Osteoblast (primary cell): ENCODE measurements around the gene CNDP2. TPM values are rescaled to one million over a fixed set of nuclear protein-coding genes. Genes with fewer than 3 reads are reported as not detected.

ENCODE experiments used
- DNase-seq: peaks from one replicate; pipeline ENCODE4 v3.0.0; 2011; ENCODE audit warnings: low spot score, mixed read lengths; ENCODE audit not compliant: insufficient read length; ENCODE audit errors: missing footprints
- H2AFZ ChIP-seq: 2 replicates; pipeline ENCODE4 v1.6.0; 2011; ENCODE audit warnings: mild to moderate bottlenecking, low read length
- H3K27ac ChIP-seq: 2 replicates; pipeline ENCODE4 v1.5.1; 2011; ENCODE audit warnings: mild to moderate bottlenecking, low read depth, low read length, moderate library complexity
- H3K27me3 ChIP-seq: 2 replicates; pipeline ENCODE4 v1.6.0; 2012; ENCODE audit warnings: mild to moderate bottlenecking, control low read depth, inconsistent platforms, low read length, moderate library complexity; ENCODE audit not compliant: insufficient read depth
- H3K36me3 ChIP-seq: 2 replicates; pipeline ENCODE4 v1.5.1; 2011; ENCODE audit warnings: mild to moderate bottlenecking, low read length, control low read depth, moderate library complexity; ENCODE audit not compliant: insufficient read depth
- H3K4me1 ChIP-seq: 2 replicates; pipeline ENCODE4 v1.5.1; 2011; ENCODE audit warnings: mild to moderate bottlenecking, low read length, control low read depth, moderate library complexity; ENCODE audit not compliant: insufficient read depth
- H3K4me2 ChIP-seq: 2 replicates; pipeline ENCODE4 v1.6.0; 2011; ENCODE audit warnings: mild to moderate bottlenecking, low read length; ENCODE audit not compliant: insufficient read depth
- H3K4me3 ChIP-seq: fragments of 200-600 bp; sonication (generic); 3 replicates; pipeline ENCODE4 v1.5.1; 2012; ENCODE audit warnings: mild to moderate bottlenecking, low read length, inconsistent platforms; ENCODE audit not compliant: insufficient read depth
- H3K79me2 ChIP-seq: 2 replicates; pipeline ENCODE4 v1.6.0; 2012; ENCODE audit warnings: mild to moderate bottlenecking, low read length, control low read depth, inconsistent platforms; ENCODE audit not compliant: insufficient read depth
- H3K9me3 ChIP-seq: 2 replicates; pipeline ENCODE4 v1.5.1; 2011; ENCODE audit warnings: low read depth, low read length, control low read depth
- H4K20me1 ChIP-seq: 2 replicates; pipeline ENCODE4 v1.6.0; 2012; ENCODE audit warnings: mild to moderate bottlenecking, low read length, control low read depth; ENCODE audit not compliant: insufficient read depth
- total RNA-seq: library from RNA; depleted of rRNA; stranded (reverse); fragments of >200 nt; gene quantifications from 2 replicates; pipeline ENCODE4 v1.2.3, GENCODE V29; 2012
- TF ChIP-seq, protein P1 (sequence below): IDR thresholded peaks from 2 replicates; pipeline ENCODE4 v1.5.1; 2011; ENCODE audit warnings: mild to moderate bottlenecking, low read depth, low read length, moderate library complexity; ENCODE audit errors: extremely low read depth

Gene CNDP2
- total RNA-seq, 1 donor = 25.3 TPM

DNA sequence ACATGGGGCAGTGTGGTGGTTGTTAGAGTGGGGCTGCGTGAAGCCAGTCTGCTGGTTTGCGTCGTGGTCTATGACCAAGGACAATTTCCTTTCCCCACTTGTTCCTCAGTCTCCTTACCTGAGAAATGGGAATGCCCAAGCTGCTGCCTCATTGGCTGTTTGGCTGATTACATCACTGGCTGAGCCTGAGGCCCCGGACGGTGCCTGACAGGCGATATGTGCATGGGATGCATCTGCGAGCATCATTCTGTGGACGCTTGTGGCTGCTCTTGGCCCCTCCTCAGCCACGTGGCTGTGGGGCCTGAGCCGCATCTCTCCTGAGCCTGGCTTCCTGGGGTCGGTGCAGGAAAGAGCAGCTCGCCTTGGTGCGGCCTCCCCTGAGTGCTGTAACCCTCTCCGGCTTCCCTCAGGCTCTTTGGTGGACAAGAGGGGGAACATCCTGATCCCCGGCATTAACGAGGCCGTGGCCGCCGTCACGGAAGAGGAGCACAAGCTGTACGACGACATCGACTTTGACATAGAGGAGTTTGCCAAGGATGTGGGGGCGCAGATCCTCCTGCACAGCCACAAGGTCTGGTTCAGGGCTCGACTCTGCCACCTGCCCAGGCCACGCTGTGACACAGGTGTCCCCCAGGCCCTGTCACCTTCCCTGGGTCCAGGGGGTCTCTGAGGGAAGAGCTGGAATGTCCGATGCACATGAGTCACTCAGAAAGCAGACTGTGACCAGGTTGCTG is 17.2 kb downstream of the CNDP2 start:
- H3K36me3 ChIP-seq = peaks cover 40% of the 10 kb centered on the region
- H3K79me2 ChIP-seq = no peaks in the 10 kb centered on the region
- no peak overlapping the region for H3K27ac ChIP-seq
- H3K4me2 ChIP-seq = no peak overlapping the region
- no peak for DNase-seq
- H2AFZ ChIP-seq = no peak overlapping the region
- no peaks in the 10 kb centered on the region for H3K9me3 ChIP-seq
- H4K20me1 ChIP-seq = no peaks in the 10 kb centered on the region
- H3K27me3 ChIP-seq = no peaks in the 10 kb centered on the region
- H3K4me3 ChIP-seq = no peak overlapping the region
- no peaks in the 10 kb centered on the region for H3K4me1 ChIP-seq
- TF ChIP-seq, protein P1, sequence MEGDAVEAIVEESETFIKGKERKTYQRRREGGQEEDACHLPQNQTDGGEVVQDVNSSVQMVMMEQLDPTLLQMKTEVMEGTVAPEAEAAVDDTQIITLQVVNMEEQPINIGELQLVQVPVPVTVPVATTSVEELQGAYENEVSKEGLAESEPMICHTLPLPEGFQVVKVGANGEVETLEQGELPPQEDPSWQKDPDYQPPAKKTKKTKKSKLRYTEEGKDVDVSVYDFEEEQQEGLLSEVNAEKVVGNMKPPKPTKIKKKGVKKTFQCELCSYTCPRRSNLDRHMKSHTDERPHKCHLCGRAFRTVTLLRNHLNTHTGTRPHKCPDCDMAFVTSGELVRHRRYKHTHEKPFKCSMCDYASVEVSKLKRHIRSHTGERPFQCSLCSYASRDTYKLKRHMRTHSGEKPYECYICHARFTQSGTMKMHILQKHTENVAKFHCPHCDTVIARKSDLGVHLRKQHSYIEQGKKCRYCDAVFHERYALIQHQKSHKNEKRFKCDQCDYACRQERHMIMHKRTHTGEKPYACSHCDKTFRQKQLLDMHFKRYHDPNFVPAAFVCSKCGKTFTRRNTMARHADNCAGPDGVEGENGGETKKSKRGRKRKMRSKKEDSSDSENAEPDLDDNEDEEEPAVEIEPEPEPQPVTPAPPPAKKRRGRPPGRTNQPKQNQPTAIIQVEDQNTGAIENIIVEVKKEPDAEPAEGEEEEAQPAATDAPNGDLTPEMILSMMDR = no peak

DNA sequence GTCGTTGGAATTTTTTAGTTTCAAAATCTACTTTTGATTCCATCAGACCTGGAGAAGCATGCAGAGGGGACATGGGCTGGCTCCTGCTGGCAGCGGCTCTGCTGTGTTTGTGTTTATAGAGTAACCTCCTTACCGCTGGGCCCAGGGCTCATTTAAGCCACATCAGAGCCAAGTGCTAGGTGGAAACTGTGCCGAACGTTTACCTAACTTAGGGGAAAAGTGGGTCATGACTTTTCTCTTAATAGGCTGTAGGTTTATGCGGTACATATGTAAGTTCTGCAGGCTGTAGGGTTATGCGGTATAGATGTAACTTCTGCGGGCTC is 17.7 kb downstream of the CNDP2 start:
- no peak overlapping the region for H2AFZ ChIP-seq
- no peaks in the 10 kb centered on the region for H3K79me2 ChIP-seq
- no peak overlapping the region for H3K27ac ChIP-seq
- no peaks in the 10 kb centered on the region for H3K4me1 ChIP-seq
- H3K4me3 ChIP-seq = no peak overlapping the region
- peaks cover 38% of the 10 kb centered on the region for H3K36me3 ChIP-seq
- no peaks in the 10 kb centered on the region for H4K20me1 ChIP-seq
- no peak overlapping the region for H3K4me2 ChIP-seq
- no peaks in the 10 kb centered on the region for H3K9me3 ChIP-seq
- no peak for DNase-seq
- TF ChIP-seq, protein P1 = no peak
- H3K27me3 ChIP-seq = no peaks in the 10 kb centered on the region

DNA sequence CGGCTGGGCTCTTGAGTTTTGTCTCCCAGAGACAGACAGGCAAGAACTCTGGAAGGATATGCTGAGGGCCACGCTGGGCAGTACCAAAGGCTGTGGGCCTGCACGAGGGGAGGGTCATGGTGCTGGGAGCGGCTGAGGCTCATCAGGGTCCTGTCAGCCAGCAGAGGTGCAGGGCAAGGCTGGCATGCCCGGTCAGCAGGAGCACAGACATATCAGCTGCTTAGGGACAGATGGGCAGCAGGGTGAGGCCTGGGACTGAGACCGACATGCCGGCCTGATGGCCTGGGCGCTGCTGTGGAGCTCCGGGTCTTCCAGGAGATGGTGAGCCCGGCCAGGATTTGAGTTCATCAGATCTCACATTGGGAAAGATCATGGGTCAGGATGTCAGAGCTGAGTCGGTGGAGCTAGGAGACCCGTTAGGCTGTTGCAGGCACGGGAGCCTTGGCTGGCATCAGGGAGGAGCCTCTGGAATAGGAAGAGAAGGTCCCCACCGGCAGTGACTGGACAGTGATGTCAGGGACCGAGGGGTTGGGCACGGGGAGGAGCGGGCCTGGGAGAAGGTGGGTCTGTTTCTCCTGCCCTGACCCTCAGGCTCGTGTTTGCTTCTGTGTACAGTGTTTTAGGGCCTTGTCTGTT is 18.8 kb downstream of the CNDP2 start:
- H3K36me3 ChIP-seq = peaks cover 41% of the 10 kb centered on the region
- TF ChIP-seq, protein P1 = no peak
- no peaks in the 10 kb centered on the region for H3K4me1 ChIP-seq

DNA sequence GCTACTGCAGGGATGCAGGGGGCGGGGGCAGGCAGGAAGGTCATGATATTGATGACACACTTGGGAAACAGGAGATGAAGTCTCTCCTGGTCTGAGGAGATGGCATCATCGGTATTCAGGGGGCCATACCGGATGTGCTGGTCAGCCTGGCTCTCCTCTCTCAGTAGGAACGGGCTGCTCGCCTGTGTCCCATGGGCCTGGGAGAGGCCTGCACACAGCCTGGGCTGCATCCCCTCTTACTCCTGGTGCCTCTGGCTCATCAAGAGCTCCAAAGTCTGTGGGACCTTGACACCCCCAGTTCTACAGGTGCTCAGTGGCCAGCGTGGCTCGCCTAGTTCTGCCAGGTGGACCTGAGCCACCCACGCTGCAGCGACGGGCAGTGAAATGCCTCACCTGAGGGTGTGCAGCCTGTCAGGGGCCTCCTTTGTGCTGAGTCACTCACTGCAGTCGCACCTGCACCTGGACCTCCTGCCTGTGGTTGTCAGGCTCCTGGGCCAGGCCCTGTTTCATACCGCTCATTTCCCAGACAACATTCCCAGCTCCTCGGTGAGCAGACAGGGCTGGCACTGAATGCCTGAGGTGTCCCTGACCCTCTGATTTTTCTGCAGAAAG is 19.6 kb downstream of the CNDP2 start:
- no peak overlapping the region for H3K4me3 ChIP-seq
- no peak for DNase-seq
- H3K9me3 ChIP-seq = no peaks in the 10 kb centered on the region
- H3K4me2 ChIP-seq = no peak overlapping the region
- no peaks in the 10 kb centered on the region for H3K4me1 ChIP-seq
- no peaks in the 10 kb centered on the region for H3K27me3 ChIP-seq
- H3K27ac ChIP-seq = no peak overlapping the region
- no peak overlapping the region for H2AFZ ChIP-seq
- H4K20me1 ChIP-seq = no peaks in the 10 kb centered on the region
- H3K79me2 ChIP-seq = no peaks in the 10 kb centered on the region
- H3K36me3 ChIP-seq = peaks cover 39% of the 10 kb centered on the region
- TF ChIP-seq, protein P1 = no peak

More for the DNA sequence above, 18.8 kb downstream of the CNDP2 start:
- Histone ChIP-seq H3K9me3 (no peaks in the 10 kb centered on the region), H3K27me3 (no peaks in the 10 kb centered on the region), H3K4me2 (no peak overlapping the region), H3K4me3 (no peak overlapping the region), H2AFZ (no peak overlapping the region), H4K20me1 (no peaks in the 10 kb centered on the region), H3K27ac (no peak overlapping the region), H3K79me2 (no peaks in the 10 kb centered on the region)
- no peak for DNase-seq
